Gastrocnemius medialis (tissue), 4 donors: Measurements from ENCODE around the gene IPCEF1.

Source experiments
- POLR2A ChIP-seq, 2 donors: fragments of 450-650 bp; IDR thresholded peaks; one replicate each; pipeline ENCODE4 v1.6.1; 2017; ENCODE audit warnings: antibody characterized with exemption in 2 of 2, mild to moderate bottlenecking in 2 of 2, moderate library complexity in 2 of 2
- TF ChIP-seq, protein P1 (sequence below), 5 experiments: fragments of 450-650 bp in 3 of 5; fragments of 200-600 bp in 2 of 5; sonication (generic) in 2 of 5; IDR thresholded peaks in 4 of 5; conservative IDR thresholded peaks in 1 of 5; 1 replicate in 4 of 5; 2 replicates in 1 of 5; pipeline ENCODE4 v1.5.1; 2016 to 2019; ENCODE audit warnings: antibody characterized with exemption in 5 of 5, mild to moderate bottlenecking in 3 of 5, moderate library complexity in 3 of 5

GRCh38 chr6:154234019-154234772 is 122.4 kb downstream of the IPCEF1 start:
- TF ChIP-seq, protein P1, sequence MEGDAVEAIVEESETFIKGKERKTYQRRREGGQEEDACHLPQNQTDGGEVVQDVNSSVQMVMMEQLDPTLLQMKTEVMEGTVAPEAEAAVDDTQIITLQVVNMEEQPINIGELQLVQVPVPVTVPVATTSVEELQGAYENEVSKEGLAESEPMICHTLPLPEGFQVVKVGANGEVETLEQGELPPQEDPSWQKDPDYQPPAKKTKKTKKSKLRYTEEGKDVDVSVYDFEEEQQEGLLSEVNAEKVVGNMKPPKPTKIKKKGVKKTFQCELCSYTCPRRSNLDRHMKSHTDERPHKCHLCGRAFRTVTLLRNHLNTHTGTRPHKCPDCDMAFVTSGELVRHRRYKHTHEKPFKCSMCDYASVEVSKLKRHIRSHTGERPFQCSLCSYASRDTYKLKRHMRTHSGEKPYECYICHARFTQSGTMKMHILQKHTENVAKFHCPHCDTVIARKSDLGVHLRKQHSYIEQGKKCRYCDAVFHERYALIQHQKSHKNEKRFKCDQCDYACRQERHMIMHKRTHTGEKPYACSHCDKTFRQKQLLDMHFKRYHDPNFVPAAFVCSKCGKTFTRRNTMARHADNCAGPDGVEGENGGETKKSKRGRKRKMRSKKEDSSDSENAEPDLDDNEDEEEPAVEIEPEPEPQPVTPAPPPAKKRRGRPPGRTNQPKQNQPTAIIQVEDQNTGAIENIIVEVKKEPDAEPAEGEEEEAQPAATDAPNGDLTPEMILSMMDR (IDR thresholded peaks at IDR 0.05 in 4 of 5, conservative IDR thresholded peaks at IDR 0.05 in 1 of 5), result no peak
- no peak for TF ChIP-seq POLR2A (IDR thresholded peaks at IDR 0.05)
